Measurements from ENCODE around the gene FTMT.

DNA sequence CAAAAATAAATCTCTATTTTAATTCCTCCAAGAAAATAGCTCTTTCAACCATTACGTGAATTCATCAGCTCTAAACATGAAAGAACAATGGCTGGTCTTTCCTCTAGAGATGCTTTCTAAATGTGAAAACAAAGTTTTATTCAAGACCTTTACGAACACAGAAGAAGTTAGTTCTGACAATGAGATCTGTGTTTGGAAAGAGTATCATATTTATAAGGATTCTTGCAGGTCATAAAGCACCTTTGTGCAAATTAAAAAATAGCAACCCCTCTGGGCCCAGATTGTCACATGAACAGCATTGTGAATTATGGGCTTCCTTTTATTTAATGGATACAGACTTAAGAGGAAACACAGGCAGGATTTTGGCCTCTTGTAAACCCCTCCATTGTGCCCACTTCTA, 17.7 kb upstream of the FTMT start:
- TF ChIP-seq, protein P1, sequence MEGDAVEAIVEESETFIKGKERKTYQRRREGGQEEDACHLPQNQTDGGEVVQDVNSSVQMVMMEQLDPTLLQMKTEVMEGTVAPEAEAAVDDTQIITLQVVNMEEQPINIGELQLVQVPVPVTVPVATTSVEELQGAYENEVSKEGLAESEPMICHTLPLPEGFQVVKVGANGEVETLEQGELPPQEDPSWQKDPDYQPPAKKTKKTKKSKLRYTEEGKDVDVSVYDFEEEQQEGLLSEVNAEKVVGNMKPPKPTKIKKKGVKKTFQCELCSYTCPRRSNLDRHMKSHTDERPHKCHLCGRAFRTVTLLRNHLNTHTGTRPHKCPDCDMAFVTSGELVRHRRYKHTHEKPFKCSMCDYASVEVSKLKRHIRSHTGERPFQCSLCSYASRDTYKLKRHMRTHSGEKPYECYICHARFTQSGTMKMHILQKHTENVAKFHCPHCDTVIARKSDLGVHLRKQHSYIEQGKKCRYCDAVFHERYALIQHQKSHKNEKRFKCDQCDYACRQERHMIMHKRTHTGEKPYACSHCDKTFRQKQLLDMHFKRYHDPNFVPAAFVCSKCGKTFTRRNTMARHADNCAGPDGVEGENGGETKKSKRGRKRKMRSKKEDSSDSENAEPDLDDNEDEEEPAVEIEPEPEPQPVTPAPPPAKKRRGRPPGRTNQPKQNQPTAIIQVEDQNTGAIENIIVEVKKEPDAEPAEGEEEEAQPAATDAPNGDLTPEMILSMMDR (conservative IDR thresholded peaks at IDR 0.05; ENCODE audit: low read length): no peak
- TF ChIP-seq EZH2phosphoT487 (IDR thresholded peaks at IDR 0.05; ENCODE audit: borderline replicate concordance, low read depth, low read length): no peak
